IPS-20b (cell line): Measurements from ENCODE around the gene GABRG2.

Source experiments
- H3K27ac ChIP-seq: one replicate; pipeline ENCODE4 v1.5.1; 2013; ENCODE audit warnings: low read length
- H3K27me3 ChIP-seq: 2 replicates; pipeline ENCODE4 v1.6.1; 2013; ENCODE audit warnings: mild to moderate bottlenecking, low read length, inconsistent platforms; ENCODE audit not compliant: insufficient read depth
- H3K36me3 ChIP-seq: 2 replicates; pipeline ENCODE4 v1.6.1; 2013; ENCODE audit warnings: low read depth, mild to moderate bottlenecking, inconsistent platforms, low read length, moderate library complexity; ENCODE audit not compliant: insufficient read depth
- H3K4me1 ChIP-seq: 2 replicates; pipeline ENCODE4 v1.6.1; 2013; ENCODE audit warnings: mild to moderate bottlenecking, control low read depth, inconsistent platforms, low read length, moderate library complexity; ENCODE audit not compliant: insufficient read depth
- H3K4me3 ChIP-seq: 2 replicates; pipeline ENCODE4 v1.5.1; 2013; ENCODE audit warnings: mild to moderate bottlenecking, low read length, inconsistent platforms
- H3K9ac ChIP-seq: 2 replicates; pipeline ENCODE4 v1.6.1; 2013; ENCODE audit warnings: low read depth, mild to moderate bottlenecking, inconsistent platforms, low read length, moderate library complexity
- H3K9me3 ChIP-seq: 2 replicates; pipeline ENCODE4 v1.6.1; 2013; ENCODE audit warnings: mild to moderate bottlenecking, low read depth, low read length, inconsistent platforms; ENCODE audit not compliant: insufficient read depth

GABRG2 gene

GRCh38 chr5:162096448-162096847, 28.9 kb downstream of the GABRG2 start:
- no peaks in the 10 kb centered on the region for H3K36me3 ChIP-seq
- no peaks in the 10 kb centered on the region for H3K9me3 ChIP-seq

DNA sequence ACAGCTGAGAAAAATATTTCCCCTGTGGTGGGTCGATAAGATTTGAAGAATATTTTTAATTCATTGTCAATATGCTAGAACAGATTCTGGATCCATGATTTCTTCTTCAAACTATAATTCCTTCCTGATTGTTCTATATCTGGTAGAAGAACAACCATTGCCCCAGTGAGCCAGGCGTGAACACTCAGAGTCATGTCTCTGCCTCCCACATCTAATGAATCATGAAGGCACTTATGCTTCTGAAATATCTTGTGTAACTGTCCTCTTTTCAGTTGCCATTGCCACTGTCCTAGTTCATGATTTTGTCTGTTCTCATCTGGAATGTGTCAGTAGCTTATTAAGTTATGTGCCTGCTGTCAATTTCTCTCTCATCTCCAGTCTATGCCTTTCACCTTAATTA, 40.0 kb downstream of the GABRG2 start:
- H3K9me3 ChIP-seq: no peaks in the 10 kb centered on the region
- no peaks in the 10 kb centered on the region; the same call in 1 of the 2 replicates for H3K4me1 ChIP-seq
- no peak overlapping the region for H3K9ac ChIP-seq
- no peaks in the 10 kb centered on the region for H3K27me3 ChIP-seq
- no peak overlapping the region for H3K4me3 ChIP-seq
- no peak overlapping the region for H3K27ac ChIP-seq
- no peaks in the 10 kb centered on the region for H3K36me3 ChIP-seq

More at GRCh38 chr5:162096448-162096847, 28.9 kb downstream of the GABRG2 start:
- Histone ChIP-seq H3K9ac (no peak overlapping the region), H3K4me3 (no peak overlapping the region), H3K4me1 (peaks cover 11% of the 10 kb centered on the region; the same call in 1 of the 2 replicates), H3K27me3 (no peaks in the 10 kb centered on the region), H3K27ac (no peak overlapping the region)

GRCh38 chr5:162119801-162120200, 52.2 kb downstream of the GABRG2 start:
- no peaks in the 10 kb centered on the region for H3K36me3 ChIP-seq
- no peak overlapping the region for H3K4me3 ChIP-seq
- no peaks in the 10 kb centered on the region for H3K9me3 ChIP-seq

DNA sequence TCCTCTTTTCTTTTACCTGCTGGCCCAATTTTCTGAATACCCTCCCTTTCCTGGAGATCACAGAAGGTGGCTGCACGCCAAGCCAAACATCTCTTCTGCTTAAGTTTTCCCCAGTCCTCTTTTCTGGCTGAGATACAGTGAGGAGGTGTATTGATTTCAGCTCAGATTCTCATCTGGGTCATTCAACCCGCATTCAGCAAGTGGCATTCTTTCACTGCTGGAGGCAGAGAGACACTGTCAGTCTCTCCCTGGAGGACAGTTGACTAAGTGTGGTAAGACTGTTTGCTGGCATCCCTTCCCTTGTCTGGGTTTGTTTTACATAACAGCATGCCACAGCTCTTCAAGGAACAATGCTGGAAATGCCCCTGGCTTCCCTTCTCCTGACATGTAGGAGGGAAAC, 60.5 kb downstream of the GABRG2 start:
- no peak overlapping the region; the same call in 1 of the 2 replicates for H3K4me3 ChIP-seq
- no peaks in the 10 kb centered on the region for H3K27me3 ChIP-seq
- no peaks in the 10 kb centered on the region for H3K36me3 ChIP-seq
- no peak overlapping the region; the same call in 1 of the 2 replicates for H3K9ac ChIP-seq
- H3K27ac ChIP-seq: peak overlapping the region; percentile 26
- peaks cover 39% of the 10 kb centered on the region for H3K4me1 ChIP-seq
- H3K9me3 ChIP-seq: no peaks in the 10 kb centered on the region

More at GRCh38 chr5:162119801-162120200, 52.2 kb downstream of the GABRG2 start:
- H3K27ac ChIP-seq: no peak overlapping the region
- no peak overlapping the region for H3K9ac ChIP-seq
- H3K4me1 ChIP-seq: peaks cover 8% of the 10 kb centered on the region; the same call in 1 of the 2 replicates
- no peaks in the 10 kb centered on the region for H3K27me3 ChIP-seq

GRCh38 chr5:162132348-162132747, 64.8 kb downstream of the GABRG2 start:
- H3K4me1 ChIP-seq: peaks cover 27% of the 10 kb centered on the region
- H3K9me3 ChIP-seq: no peaks in the 10 kb centered on the region
- no peaks in the 10 kb centered on the region for H3K36me3 ChIP-seq
- no peak overlapping the region for H3K27ac ChIP-seq
- H3K9ac ChIP-seq: no peak overlapping the region
- no peak overlapping the region for H3K4me3 ChIP-seq
- no peaks in the 10 kb centered on the region for H3K27me3 ChIP-seq

DNA sequence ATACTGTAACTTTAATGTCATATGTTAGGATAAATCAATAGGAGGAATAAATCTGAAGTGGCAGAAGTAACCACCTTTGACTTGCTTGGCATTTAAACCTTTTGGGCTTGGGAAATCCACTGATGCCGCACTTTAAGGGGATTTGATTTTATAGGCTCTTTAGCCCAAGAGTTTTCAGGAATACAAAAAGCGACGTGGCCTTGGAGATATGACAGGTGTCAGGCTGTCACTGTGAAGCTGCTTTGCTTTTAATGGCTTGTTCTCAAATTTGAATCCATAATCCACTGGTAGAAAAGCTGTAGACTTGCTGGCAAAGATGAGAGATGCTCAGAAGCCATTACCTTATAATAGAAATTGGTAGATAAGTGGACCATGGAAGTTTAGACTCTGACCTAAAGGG, 71.6 kb downstream of the GABRG2 start:
- no peaks in the 10 kb centered on the region for H3K27me3 ChIP-seq
- no peak overlapping the region for H3K9ac ChIP-seq
- H3K27ac ChIP-seq: no peak overlapping the region
- H3K36me3 ChIP-seq: no peaks in the 10 kb centered on the region
- H3K4me3 ChIP-seq: no peak overlapping the region
- no peaks in the 10 kb centered on the region for H3K4me1 ChIP-seq
- no peaks in the 10 kb centered on the region for H3K9me3 ChIP-seq

DNA sequence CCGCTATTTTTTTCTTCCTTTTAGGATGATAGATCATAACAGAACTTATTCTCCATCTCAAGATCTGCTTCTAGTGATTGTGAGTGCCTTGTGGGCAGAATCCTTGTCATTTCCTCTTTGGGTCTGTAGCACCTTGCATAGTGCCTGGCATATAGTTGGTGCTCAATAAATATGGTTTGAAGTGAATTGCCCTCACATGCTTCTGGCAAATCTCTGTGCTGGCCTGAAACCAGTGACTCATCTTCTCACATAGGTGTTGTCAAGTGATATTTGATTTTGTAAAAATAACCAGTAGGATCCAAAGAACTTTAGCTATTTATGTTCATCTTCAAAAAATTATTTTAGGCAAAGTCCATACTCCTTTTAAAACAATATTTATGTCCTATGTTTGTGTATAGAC, 86.7 kb downstream of the GABRG2 start:
- H3K4me3 ChIP-seq: no peak overlapping the region
- H3K27me3 ChIP-seq: no peaks in the 10 kb centered on the region
- H3K9ac ChIP-seq: no peak overlapping the region
- H3K36me3 ChIP-seq: no peaks in the 10 kb centered on the region
- H3K27ac ChIP-seq: no peak overlapping the region
- no peaks in the 10 kb centered on the region for H3K9me3 ChIP-seq
- no peaks in the 10 kb centered on the region for H3K4me1 ChIP-seq

GRCh38 chr5:162160401-162160800, 92.8 kb downstream of the GABRG2 start:
- H3K4me1 ChIP-seq: no peaks in the 10 kb centered on the region
- no peak overlapping the region for H3K27ac ChIP-seq
- no peaks in the 10 kb centered on the region for H3K9me3 ChIP-seq
- H3K36me3 ChIP-seq: no peaks in the 10 kb centered on the region
- H3K27me3 ChIP-seq: no peaks in the 10 kb centered on the region
- no peak overlapping the region for H3K9ac ChIP-seq
- H3K4me3 ChIP-seq: no peak overlapping the region

DNA sequence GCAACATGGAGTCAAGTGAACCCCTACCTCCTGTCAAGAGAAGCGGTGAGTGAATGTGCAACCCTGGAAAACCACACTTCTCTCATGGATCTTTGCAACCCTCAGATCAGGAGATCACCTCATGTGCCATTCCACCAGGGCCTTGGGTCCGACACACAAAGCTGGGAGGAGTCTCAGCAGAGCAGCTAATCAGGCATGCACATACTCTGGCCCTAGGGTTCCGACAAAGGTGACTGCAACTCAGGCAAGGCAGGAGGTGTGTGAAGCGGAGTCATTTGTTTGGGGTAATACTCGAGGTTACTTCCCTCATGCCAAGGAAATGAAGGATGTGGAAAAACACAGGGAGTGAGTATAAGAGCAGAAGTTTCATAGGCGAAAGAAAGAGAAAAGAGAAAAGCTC, 96.1 kb downstream of the GABRG2 start:
- H3K27me3 ChIP-seq: no peaks in the 10 kb centered on the region
- H3K27ac ChIP-seq: no peak overlapping the region
- H3K4me3 ChIP-seq: no peak overlapping the region
- no peaks in the 10 kb centered on the region for H3K9me3 ChIP-seq
- H3K9ac ChIP-seq: no peak overlapping the region
- H3K4me1 ChIP-seq: no peaks in the 10 kb centered on the region
- H3K36me3 ChIP-seq: no peaks in the 10 kb centered on the region

GRCh38 chr5:162174358-162174974, 106.9 kb downstream of the GABRG2 start:
- H3K9me3 ChIP-seq: no peaks in the 10 kb centered on the region
- H3K4me3 ChIP-seq: no peak overlapping the region
- H3K27me3 ChIP-seq: no peaks in the 10 kb centered on the region
- H3K36me3 ChIP-seq: no peaks in the 10 kb centered on the region
- H3K9ac ChIP-seq: no peak overlapping the region
- no peak overlapping the region for H3K27ac ChIP-seq
- H3K4me1 ChIP-seq: no peaks in the 10 kb centered on the region

- Histone ChIP-seq H3K4me1 (no peaks in the 10 kb centered on the region), H3K27me3 (no peaks in the 10 kb centered on the region), H3K27ac (no peak overlapping the region), H3K4me3 (no peak overlapping the region), H3K9me3 (no peaks in the 10 kb centered on the region), H3K9ac (no peak overlapping the region), H3K36me3 (no peaks in the 10 kb centered on the region)
These were observed 119.8 kb downstream of the GABRG2 start for GRCh38 chr5:162187371-162187770.

- Histone ChIP-seq H3K36me3 (no peaks in the 10 kb centered on the region), H3K4me1 (no peaks in the 10 kb centered on the region), H3K27me3 (no peaks in the 10 kb centered on the region), H3K27ac (no peak overlapping the region), H3K9ac (no peak overlapping the region), H3K4me3 (no peak overlapping the region), H3K9me3 (no peaks in the 10 kb centered on the region)
These were observed 122.1 kb downstream of the GABRG2 start for GRCh38 chr5:162189719-162190118.
